ENCODE measurements around the gene HMGN3. TPM values are rescaled to one million over a fixed set of nuclear protein-coding genes. Genes with fewer than 3 reads are reported as not detected.

HMGN3 gene
- total RNA-seq, 1 experiment from 2014 or later: 183 TPM

GRCh38 chr6:79215213-79215824 lies 19.2 kb downstream of the HMGN3 start:
- Histone ChIP-seq H4K5ac (ENCODE audit: insufficient read length, low read depth, low read length) (no peak overlapping the region), H4K20me1 (ENCODE audit: control insufficient read depth, insufficient read depth, insufficient read length) (no peaks in the 10 kb centered on the region), H3K23me2 (ENCODE audit: insufficient read length, low read depth, low read length, poor library complexity, severe bottlenecking) (no peaks in the 10 kb centered on the region), H2BK120ac (ENCODE audit: low read depth, low read length, poor library complexity, severe bottlenecking) (no peak overlapping the region), H3K56ac (ENCODE audit: insufficient read length, low read depth, low read length) (no peak overlapping the region), H3K18ac (ENCODE audit: insufficient read length, low read depth, low read length) (no peak overlapping the region), H3K14ac (ENCODE audit: insufficient read depth, low read length) (no peak overlapping the region), H3K23ac (ENCODE audit: insufficient read length, low read depth, low read length) (no peak overlapping the region), H3K27me3 (ENCODE audit: insufficient read depth, low read length) (no peaks in the 10 kb centered on the region), H2BK12ac (ENCODE audit: insufficient read length, low read depth, low read length) (no peak overlapping the region), H4K91ac (ENCODE audit: insufficient read length, low read depth, low read length) (no peak overlapping the region), H2AFZ (ENCODE audit: low read length) (no peak overlapping the region), H3K4me2 (ENCODE audit: insufficient read depth, insufficient read length, low read length) (no peak overlapping the region), H2BK15ac (ENCODE audit: low read depth, low read length) (no peak overlapping the region), H3K9ac (ENCODE audit: extremely low read depth, insufficient read length, low read length) (no peak overlapping the region), H3K79me2 (ENCODE audit: insufficient read depth, low read length) (peaks cover 10% of the 10 kb centered on the region; the same call in 1 of the 2 replicates), H3K4ac (ENCODE audit: low read depth, low read length) (no peak overlapping the region), H2AK5ac (ENCODE audit: insufficient read length, low read length) (no peak overlapping the region), H3K79me1 (ENCODE audit: insufficient read depth, low read depth, low read length, poor library complexity, severe bottlenecking) (peaks cover 9% of the 10 kb centered on the region), H3K27ac (ENCODE audit: insufficient read length, low read depth, low read length) (no peak overlapping the region), H3K9me3 (ENCODE audit: control insufficient read depth, low read depth, low read length) (no peaks in the 10 kb centered on the region), H2BK20ac (ENCODE audit: low read depth, low read length, poor library complexity, severe bottlenecking) (no peak overlapping the region), H2BK5ac (ENCODE audit: insufficient read length, low read length) (no peak overlapping the region), H4K8ac (replicated peaks; ENCODE audit: insufficient read length, low read depth, low read length) (no peak overlapping the region), H3K4me1 (ENCODE audit: insufficient read depth, low read length) (peaks cover 3% of the 10 kb centered on the region; the same call in 1 of the 2 replicates), H3T11ph (ENCODE audit: low read length) (no peak overlapping the region)
- WGBS (ENCODE audit: extremely low coverage, insufficient read length, low lambda C conversion rate): no CpG with 5 or more reads among the region's 3 CpGs
- H3K4me3 Mint-ChIP-seq: no peak overlapping the region
- no peak for TF ChIP-seq CTCF (conservative IDR thresholded peaks at IDR 0.05)
- peaks cover 35 to 36% of the 10 kb centered on the region in 2 experiments for H3K4me1 Mint-ChIP-seq
- H3K27me3 Mint-ChIP-seq (ENCODE audit: low read depth): no peaks in the 10 kb centered on the region
- peaks cover 4 to 5% of the 10 kb centered on the region in 2 experiments; a peak in 3 of 5 replicates for H3K9me3 Mint-ChIP-seq
- H3K36me3 Mint-ChIP-seq (ENCODE audit: insufficient read depth in 1 of 3, low read depth in 3 of 3): peaks cover 8 to 28% (median 20%) of the 10 kb centered on the region in 3 experiments
- H3K27ac Mint-ChIP-seq: peak overlapping the region in 1 of 3 experiments; percentile 54; a peak in 2 of 7 replicates
- no peak for DNase-seq

Data from H9 (cell line).